Omental fat pad (tissue), 4 donors: ENCODE results near the gene SLC25A23. TPM values are rescaled to one million over a fixed set of nuclear protein-coding genes. Genes with fewer than 3 reads are reported as not detected.

Experiments used
- ATAC-seq: fragments of 150-250 bp; one replicate; pipeline ENCODE4 v1.9.1; 2016; ENCODE audit warnings: mild to moderate bottlenecking, moderate library complexity; ENCODE audit not compliant: low FRiP score
- DNase-seq: peaks from one replicate; pipeline ENCODE4 v3.0.0-alpha.2; 2019; ENCODE audit warnings: low spot score
- total RNA-seq, 4 donors: library from RNA; depleted of rRNA; stranded (reverse); fragments of >200 nt; gene quantifications; one replicate each; pipeline ENCODE4 v1.1.0, GENCODE V29; 2016
- TF ChIP-seq, protein P1 (sequence below), 3 donors: fragments of 450-650 bp; IDR thresholded peaks; one replicate each; pipeline ENCODE4 v1.5.1; 2016 to 2017; ENCODE audit warnings: antibody characterized with exemption in 3 of 3, mild to moderate bottlenecking in 3 of 3, moderate library complexity in 2 of 3

SLC25A23 gene
- total RNA-seq, 4 donors from 2014 or later: 24.6 to 28.7 (median 26.3) TPM

DNA sequence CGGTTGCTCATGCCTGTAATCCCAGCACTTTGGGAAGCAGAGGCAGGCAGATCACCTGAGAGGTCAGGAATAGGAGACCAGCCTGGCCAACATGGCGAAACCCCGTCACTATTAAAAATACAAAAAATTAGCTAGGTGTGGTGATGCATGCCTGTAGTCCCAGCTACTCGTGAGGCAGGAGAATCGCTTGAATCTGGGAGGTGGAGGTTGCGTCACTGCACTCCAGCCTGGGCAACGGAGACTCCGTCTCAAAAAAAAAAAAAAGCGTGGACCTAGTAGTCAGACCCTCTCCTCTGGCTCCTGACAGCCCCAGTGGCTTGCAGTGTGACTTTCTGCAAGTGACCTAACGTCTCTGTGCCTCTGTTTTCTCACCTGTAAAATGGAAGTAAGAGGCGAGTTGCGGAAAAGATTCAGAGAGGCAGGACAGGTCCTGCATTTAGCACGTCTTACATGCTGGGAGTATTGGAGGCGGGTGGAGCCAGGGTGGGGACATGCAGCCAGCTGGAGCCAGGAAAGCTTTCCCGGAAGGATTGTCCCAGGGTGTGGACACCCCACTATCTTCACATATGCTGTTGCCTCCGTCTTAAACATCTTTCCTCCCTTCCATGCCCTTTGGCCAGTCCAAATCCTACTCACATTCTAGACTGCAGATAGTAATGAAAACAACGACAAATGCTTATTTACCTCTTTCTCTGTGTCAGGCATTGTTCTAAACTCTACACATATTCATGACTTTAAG, 39.6 kb upstream of the SLC25A23 start:
- ATAC-seq: no peak
- TF ChIP-seq, protein P1, sequence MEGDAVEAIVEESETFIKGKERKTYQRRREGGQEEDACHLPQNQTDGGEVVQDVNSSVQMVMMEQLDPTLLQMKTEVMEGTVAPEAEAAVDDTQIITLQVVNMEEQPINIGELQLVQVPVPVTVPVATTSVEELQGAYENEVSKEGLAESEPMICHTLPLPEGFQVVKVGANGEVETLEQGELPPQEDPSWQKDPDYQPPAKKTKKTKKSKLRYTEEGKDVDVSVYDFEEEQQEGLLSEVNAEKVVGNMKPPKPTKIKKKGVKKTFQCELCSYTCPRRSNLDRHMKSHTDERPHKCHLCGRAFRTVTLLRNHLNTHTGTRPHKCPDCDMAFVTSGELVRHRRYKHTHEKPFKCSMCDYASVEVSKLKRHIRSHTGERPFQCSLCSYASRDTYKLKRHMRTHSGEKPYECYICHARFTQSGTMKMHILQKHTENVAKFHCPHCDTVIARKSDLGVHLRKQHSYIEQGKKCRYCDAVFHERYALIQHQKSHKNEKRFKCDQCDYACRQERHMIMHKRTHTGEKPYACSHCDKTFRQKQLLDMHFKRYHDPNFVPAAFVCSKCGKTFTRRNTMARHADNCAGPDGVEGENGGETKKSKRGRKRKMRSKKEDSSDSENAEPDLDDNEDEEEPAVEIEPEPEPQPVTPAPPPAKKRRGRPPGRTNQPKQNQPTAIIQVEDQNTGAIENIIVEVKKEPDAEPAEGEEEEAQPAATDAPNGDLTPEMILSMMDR (IDR thresholded peaks at IDR 0.05): no peak
- no peak for DNase-seq

DNA sequence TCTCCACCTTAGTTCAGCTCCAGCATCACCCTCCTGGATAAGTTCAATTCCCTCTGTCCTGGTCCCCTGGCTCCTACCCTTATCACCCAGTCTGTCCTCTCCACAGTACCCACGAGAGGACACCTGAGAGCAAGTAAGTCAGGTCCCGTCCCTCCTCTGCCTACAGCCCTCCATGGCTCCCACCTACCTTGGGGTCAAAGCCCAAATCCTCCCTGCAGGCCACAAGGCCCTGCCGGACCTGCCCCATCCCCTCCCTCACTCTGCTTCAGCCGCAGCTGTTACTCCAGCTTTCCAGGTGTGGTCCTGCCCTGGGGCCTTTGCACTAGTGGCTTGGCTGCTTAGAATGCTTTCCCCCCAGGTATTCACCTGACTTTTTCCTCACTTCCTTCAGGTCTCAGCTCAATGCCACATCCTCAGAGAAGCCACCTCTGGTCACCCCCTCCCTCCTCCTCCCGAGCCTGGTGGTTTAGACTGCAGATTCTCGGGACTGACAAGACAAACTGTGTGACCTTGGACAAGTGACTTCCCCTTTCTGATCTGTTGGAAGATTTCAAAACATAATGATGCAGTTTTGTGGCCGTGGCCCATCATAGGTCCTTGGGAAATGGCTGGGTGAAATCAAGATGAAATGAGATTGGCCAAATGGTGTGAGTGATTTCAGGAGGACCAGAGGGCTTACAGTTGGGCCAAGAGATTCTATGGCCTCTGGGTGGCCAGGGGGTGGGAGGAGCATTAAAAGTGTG, 38.9 kb upstream of the SLC25A23 start:
- ATAC-seq (no peak), DNase-seq (no peak)
- TF ChIP-seq, protein P1 (IDR thresholded peaks at IDR 0.05): no peak

DNA sequence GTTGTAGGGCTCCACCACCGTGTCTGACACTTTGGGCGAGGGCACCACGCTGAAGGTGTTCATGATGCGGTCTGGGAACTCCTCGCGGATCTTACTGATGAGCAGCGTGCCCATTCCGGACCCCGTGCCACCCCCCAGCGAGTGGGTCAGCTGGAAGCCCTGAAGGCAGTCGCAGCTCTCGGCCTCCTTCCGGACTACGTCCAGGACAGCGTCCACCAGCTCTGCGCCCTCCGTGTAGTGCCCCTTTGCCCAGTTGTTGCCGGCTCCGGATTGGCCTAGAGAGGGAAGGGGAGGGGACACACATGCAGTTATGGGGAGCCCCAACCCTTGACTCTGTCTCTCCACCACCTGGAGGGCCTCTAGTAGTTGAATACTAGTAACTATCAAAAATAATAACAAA, 36.4 kb upstream of the SLC25A23 start:
- TF ChIP-seq, protein P1 (IDR thresholded peaks at IDR 0.05): no peak
- DNase-seq: no peak
- ATAC-seq: no peak

DNA sequence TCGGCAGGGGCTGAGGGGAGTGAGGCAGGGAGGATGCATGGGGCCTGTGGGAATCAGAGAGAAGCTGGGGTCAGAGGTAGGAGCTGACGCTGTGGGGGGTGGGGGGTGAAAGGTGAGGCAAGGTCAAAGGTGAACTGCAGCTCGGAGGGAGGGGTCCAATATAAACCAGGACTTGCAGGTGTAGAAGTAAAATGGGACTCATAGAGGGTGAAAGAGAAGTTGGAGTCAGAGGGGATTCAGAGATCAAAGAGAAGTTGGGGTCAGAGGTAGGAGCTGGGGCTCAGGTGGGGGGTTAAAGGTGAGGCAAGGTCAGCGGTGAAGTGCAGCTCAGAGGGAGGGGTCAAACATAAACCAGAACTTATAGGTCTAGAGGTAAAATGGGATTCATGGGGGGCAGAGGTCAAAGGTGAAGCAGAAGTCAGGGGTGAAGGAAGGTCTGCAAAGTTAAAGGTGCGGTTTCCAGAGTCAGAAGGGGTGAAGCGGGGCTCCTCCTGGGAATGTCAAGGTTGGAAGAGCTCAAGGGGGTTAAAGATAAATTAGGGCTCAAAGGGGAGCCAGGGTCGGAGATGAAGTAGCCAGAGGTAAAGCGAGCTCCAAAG, 34.9 kb upstream of the SLC25A23 start:
- DNase-seq (no peak), ATAC-seq (no peak)
- TF ChIP-seq, protein P1 (IDR thresholded peaks at IDR 0.05): no peak

DNA sequence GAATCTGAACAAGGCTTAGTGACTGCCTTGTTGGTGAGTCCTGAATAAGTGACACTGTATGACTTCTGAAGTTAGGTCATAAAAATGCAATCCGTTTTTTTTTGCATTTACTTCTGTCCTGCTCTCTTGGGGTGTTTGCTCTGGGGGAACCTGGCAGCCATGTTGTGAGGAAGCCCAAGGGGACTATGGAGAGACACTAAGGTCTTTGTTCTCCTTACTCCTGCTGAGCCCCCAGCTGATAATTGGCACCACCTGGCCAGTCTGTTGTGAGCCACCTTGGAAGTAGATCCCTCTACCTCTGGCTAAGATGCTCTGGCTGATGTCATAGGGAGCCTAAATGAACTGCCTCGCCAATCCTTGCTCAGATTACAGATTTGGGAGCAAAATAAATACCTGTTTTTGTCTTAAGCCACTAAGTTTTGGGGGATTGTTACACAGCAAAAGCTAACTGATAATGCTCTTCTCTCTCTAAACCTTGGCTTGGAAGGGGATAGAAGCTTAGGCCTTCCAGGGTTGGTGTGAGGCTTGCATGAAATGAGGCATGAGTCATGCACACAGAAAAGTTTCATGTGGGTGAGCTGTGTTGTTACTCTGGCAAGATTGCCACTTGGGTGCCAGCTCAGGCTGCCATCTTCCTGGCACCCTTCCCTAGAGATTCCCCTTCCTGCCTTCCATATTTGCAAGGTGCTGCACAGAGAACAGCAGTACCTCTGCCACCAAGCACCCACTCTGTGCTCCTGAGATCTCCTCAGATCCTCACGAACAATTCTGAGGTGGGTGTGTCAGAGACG, 32.4 kb upstream of the SLC25A23 start:
- ATAC-seq: no peak
- TF ChIP-seq, protein P1 (IDR thresholded peaks at IDR 0.05): no peak
- no peak for DNase-seq

DNA sequence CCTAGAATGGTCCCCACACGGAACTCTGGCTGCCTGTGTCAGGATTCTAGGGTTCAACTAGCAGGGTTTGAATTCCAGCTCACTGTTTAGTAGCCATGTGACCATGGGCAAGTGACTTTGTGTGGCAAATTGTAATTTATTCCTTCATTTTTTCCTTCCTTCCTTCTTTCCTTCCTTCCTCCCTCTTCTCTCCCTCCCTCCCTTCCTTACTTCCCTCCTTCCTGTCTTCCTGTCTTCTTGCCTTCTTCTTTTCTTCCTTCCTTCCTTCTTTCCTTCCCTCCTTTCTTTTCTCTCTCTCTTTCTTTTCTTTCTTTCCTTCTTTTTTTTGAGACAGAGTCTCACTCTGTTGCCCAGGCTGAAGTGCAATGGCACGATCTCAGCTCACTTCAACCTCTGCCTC, 30.5 kb upstream of the SLC25A23 start:
- DNase-seq (no peak), ATAC-seq (no peak)
- TF ChIP-seq, protein P1 (IDR thresholded peaks at IDR 0.05): no peak
